GM10266 (cell line): Measurements from ENCODE around the gene SLC37A1.
A peak's percentile ranks its signal among the peaks of the same experiment; 100 is the strongest.

Experiments used
- DNase-seq: peaks from one replicate; pipeline ENCODE4 v3.0.0; 2012; ENCODE audit errors: extremely low spot score
- CTCF ChIP-seq: IDR thresholded peaks from 2 replicates; pipeline ENCODE4 v1.5.1; 2012; ENCODE audit warnings: mild to moderate bottlenecking, low read depth; ENCODE audit not compliant: control insufficient read depth, insufficient read depth; ENCODE audit errors: missing control alignments

The SLC37A1 gene

GRCh38 chr21:42555756-42556438, 42.2 kb downstream of the SLC37A1 start:
- no peak for TF ChIP-seq CTCF
- no peak for DNase-seq

- TF ChIP-seq CTCF: no peak
- no peak for DNase-seq
These were observed 42.8 kb downstream of the SLC37A1 start for GRCh38 chr21:42556476-42556875.

GRCh38 chr21:42556960-42557359, 43.3 kb downstream of the SLC37A1 start:
- no peak for TF ChIP-seq CTCF
- DNase-seq: peak; percentile 60

GRCh38 chr21:42557420-42557819, 43.8 kb downstream of the SLC37A1 start:
- no peak for DNase-seq
- no peak for TF ChIP-seq CTCF

GRCh38 chr21:42558368-42558767, 44.7 kb downstream of the SLC37A1 start:
- DNase-seq: no peak
- TF ChIP-seq CTCF: no peak

GRCh38 chr21:42558846-42559245, 45.2 kb downstream of the SLC37A1 start:
- no peak for TF ChIP-seq CTCF
- no peak for DNase-seq

- no peak for TF ChIP-seq CTCF
- DNase-seq: no peak
These were observed 45.7 kb downstream of the SLC37A1 start for GRCh38 chr21:42559326-42559725.
